ENCODE measurements around the gene CUX1.

The CUX1 gene

DNA sequence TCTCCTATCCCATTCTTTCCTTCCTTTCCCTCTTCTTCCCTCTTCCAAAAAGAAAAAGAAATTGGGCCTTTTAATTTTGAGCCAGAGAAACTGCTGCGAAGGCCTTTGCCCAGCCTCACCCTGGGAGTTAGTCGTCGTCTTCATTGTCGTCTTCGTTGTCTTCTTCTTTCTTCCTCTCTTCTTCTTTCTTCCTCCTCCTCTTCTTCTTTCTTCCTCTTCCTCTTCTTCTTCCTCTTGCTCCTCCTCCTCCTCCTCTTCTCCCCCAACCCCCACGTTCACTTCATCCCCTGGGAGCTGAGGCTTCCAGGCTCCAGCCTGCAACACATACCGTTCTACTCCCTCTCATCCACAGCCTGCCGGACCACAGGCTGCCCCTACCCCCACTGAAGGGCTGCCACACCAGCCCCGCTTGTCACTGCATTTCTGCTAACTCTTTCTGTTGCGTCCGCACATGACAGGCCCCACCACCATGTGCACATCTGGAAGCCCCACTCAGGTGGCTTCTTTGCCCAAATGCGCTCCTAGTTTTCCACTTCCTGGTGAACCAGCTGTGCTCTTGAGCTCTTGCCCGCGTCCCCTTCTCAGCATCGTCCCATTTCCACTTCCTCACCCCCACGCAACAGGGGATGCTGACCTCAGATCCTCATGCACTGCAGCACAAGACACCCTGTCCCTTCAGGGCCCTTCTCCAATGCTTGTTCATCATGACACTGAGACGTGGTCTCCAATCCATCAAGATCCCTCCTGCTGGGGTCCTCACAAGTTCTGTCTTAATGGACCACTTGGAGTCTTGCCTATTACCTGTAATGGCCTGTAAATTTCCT lies 374.3 kb downstream of the CUX1 start:
- Histone ChIP-seq H3K4me3 (ENCODE audit: low read depth, low read length) (no peak overlapping the region), H3K9me3 (ENCODE audit: control insufficient read depth, insufficient read depth, low read depth, low read length) (no peaks in the 10 kb centered on the region), H3K36me3 (ENCODE audit: control insufficient read depth in 2 of 2, insufficient read depth in 1 of 2, low read length in 2 of 2) (peaks cover 10 to 33% of the 10 kb centered on the region in 2 experiments; a peak in 2 of 3 replicates), H3K27ac (ENCODE audit: extremely low read depth, low read depth, low read length) (no peak overlapping the region), H3K4me1 (ENCODE audit: control insufficient read depth, insufficient read depth, low read length) (no peaks in the 10 kb centered on the region)
- POLR2A ChIA-PET = no interaction called here
- CTCF ChIA-PET = no interaction called here
- TF ChIP-seq ZNF830 (tag by site-specific recombination; IDR thresholded peaks at IDR 0.05; ENCODE audit: low read depth) (no peak), ZNF791 (tag by site-specific recombination; IDR thresholded peaks at IDR 0.05) (no peak), ZNF561 (tag by site-specific recombination; IDR thresholded peaks at IDR 0.05; ENCODE audit: borderline replicate concordance) (no peak), ZNF571 (tag by site-specific recombination; IDR thresholded peaks at IDR 0.05) (no peak), ZNF184 (tag by site-specific recombination; IDR thresholded peaks at IDR 0.05) (no peak), ZNF530 (tag by site-specific recombination; IDR thresholded peaks at IDR 0.05; ENCODE audit: low read depth) (peak; percentile 74; the same call in 1 of the 2 replicates)
- TF ChIP-seq, protein P1, sequence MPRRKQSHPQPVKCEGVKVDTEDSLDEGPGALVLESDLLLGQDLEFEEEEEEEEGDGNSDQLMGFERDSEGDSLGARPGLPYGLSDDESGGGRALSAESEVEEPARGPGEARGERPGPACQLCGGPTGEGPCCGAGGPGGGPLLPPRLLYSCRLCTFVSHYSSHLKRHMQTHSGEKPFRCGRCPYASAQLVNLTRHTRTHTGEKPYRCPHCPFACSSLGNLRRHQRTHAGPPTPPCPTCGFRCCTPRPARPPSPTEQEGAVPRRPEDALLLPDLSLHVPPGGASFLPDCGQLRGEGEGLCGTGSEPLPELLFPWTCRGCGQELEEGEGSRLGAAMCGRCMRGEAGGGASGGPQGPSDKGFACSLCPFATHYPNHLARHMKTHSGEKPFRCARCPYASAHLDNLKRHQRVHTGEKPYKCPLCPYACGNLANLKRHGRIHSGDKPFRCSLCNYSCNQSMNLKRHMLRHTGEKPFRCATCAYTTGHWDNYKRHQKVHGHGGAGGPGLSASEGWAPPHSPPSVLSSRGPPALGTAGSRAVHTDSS (tag by site-specific recombination; IDR thresholded peaks at IDR 0.05) = peak; percentile 91
- TF ChIP-seq, protein P2, sequence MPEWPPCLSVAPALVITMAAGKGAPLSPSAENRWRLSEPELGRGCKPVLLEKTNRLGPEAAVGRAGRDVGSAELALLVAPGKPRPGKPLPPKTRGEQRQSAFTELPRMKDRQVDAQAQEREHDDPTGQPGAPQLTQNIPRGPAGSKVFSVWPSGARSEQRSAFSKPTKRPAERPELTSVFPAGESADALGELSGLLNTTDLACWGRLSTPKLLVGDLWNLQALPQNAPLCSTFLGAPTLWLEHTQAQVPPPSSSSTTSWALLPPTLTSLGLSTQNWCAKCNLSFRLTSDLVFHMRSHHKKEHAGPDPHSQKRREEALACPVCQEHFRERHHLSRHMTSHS (tag by site-specific recombination; IDR thresholded peaks at IDR 0.05) = no peak

DNA sequence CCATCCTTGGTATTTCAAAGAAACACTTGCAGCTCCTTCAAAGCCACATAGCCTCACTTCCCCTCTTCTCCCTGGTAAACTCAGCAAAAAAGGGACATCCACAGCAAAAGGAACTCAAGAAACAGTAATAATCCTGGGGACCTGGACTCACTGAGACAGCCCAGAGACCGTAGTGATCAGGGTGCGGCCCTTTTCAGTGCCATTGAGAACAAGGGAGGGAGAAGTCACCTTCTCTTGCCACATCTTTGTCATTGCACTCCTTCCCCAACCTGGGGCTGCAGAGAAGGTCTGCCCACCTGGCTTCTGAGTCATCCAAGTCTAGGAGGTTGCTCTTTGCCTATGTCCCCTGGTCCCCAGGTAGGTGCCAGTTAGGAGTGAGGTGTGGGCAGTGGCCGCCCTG lies 375.4 kb downstream of the CUX1 start:
- ChIA-PET POLR2A (no interaction called here), CTCF (no interaction called here)

DNA sequence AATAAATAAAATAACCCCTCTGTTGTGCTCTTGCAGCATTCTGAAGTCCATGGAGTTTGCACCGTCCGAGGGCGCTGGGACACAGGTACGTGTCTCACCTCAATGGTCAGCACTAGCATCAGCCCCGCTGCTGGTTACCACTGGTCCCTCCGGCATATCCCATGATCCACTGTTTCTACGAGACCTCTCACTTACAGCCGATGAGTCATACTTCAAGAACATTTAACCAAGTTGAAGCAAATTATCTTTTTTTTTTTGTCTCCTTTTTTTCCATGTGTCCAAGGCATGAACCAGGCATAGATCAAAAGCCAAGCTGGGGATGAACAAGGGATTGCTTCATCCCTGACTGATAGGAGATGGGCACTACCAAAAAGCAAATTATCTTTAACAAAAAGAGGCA lies 376.4 kb downstream of the CUX1 start:
- Histone ChIP-seq H3K9me3 (ENCODE audit: control insufficient read depth, insufficient read depth, low read depth, low read length) (no peaks in the 10 kb centered on the region), H3K4me1 (ENCODE audit: control insufficient read depth, insufficient read depth, low read length) (no peaks in the 10 kb centered on the region), H3K36me3 (ENCODE audit: control insufficient read depth in 2 of 2, insufficient read depth in 1 of 2, low read length in 2 of 2) (peaks cover 10 to 47% of the 10 kb centered on the region in 2 experiments; a peak in 2 of 3 replicates), H3K27ac (ENCODE audit: extremely low read depth, low read depth, low read length) (no peak overlapping the region), H3K4me3 (ENCODE audit: low read depth, low read length) (no peak overlapping the region)
- ChIA-PET CTCF (interaction anchor here (0.7 kb wide), 1 partner anchor 39 kb away, joined by 3 read pairs; no protein-coding TSS in a partner anchor), POLR2A (no interaction called here)
- no peak for TF ChIP-seq ZNF302 (tag by site-specific recombination; IDR thresholded peaks at IDR 0.05; ENCODE audit: low read depth)
- no peak for TF ChIP-seq ZNF248 (tag by site-specific recombination; IDR thresholded peaks at IDR 0.05)
- TF ChIP-seq ZNF624 (tag by site-specific recombination; IDR thresholded peaks at IDR 0.05) = no peak
- no peak for TF ChIP-seq KLF10 (tag by site-specific recombination; IDR thresholded peaks at IDR 0.05)
- no peak for TF ChIP-seq ZNF335 (tag by site-specific recombination; conservative IDR thresholded peaks at IDR 0.05)
- no peak for TF ChIP-seq ZNF791 (tag by site-specific recombination; IDR thresholded peaks at IDR 0.05)
- TF ChIP-seq ZFP37 (tag by site-specific recombination; IDR thresholded peaks at IDR 0.05) = no peak
- no peak for TF ChIP-seq ZNF211 (tag by site-specific recombination; IDR thresholded peaks at IDR 0.05; ENCODE audit: low read depth)
- no peak for TF ChIP-seq ZNF391 (tag by site-specific recombination; IDR thresholded peaks at IDR 0.05; ENCODE audit: borderline replicate concordance, low read depth)
- no peak for TF ChIP-seq ZNF239 (tag by site-specific recombination; IDR thresholded peaks at IDR 0.05)
- no peak for TF ChIP-seq HOXC10 (CRISPR knock-in tag; IDR thresholded peaks at IDR 0.05)
- no peak for TF ChIP-seq TCF7L2 (IDR thresholded peaks at IDR 0.05; ENCODE audit: borderline replicate concordance, low read depth, low read length)

More for the DNA sequence above, 375.4 kb downstream of the CUX1 start:
- no peaks in the 10 kb centered on the region for H3K9me3 ChIP-seq (ENCODE audit: control insufficient read depth, insufficient read depth, low read depth, low read length)
- no peak overlapping the region for H3K4me3 ChIP-seq (ENCODE audit: low read depth, low read length)
- H3K4me1 ChIP-seq (ENCODE audit: control insufficient read depth, insufficient read depth, low read length) = no peaks in the 10 kb centered on the region
- no peak overlapping the region for H3K27ac ChIP-seq (ENCODE audit: extremely low read depth, low read depth, low read length)
- peaks cover 10 to 42% of the 10 kb centered on the region in 2 experiments; a peak in 2 of 3 replicates for H3K36me3 ChIP-seq (ENCODE audit: control insufficient read depth in 2 of 2, insufficient read depth in 1 of 2, low read length in 2 of 2)
- TF ChIP-seq ZNF223 (tag by site-specific recombination; IDR thresholded peaks at IDR 0.05) (no peak), ZFP69B (tag by site-specific recombination; IDR thresholded peaks at IDR 0.05) (no peak), ZNF239 (tag by site-specific recombination; IDR thresholded peaks at IDR 0.05) (peak; percentile 86), ZFP3 (tag by site-specific recombination; IDR thresholded peaks at IDR 0.05; ENCODE audit: low read depth) (no peak)
